CD4-positive, alpha-beta T cell (primary cell): ENCODE data around the gene FAM171A2. TPM values are rescaled to one million over a fixed set of nuclear protein-coding genes. Genes with fewer than 3 reads are reported as not detected.
A peak's percentile ranks its signal among the peaks of the same experiment; 100 is the strongest.

Source experiments
- ATAC-seq: fragments of 200-7000 bp; cut with Tn5 transposase; one replicate; pipeline ENCODE4 v1.10.0; 2022; ENCODE audit warnings: mild to moderate bottlenecking; ENCODE audit not compliant: poor library complexity
- CTCF ChIA-PET: fragments of 350-600 bp; sonication (Branson Sonifier 250); formaldehyde crosslinking; loops from one replicate; lab custom pipeline; 2021; ENCODE audit warnings: antibody characterized with exemption, inconsistent platforms; lab: Charles Lee
- POLR2A ChIA-PET: fragments of 350-600 bp; sonication (Branson Sonifier 250); formaldehyde crosslinking; loops from one replicate; lab custom pipeline; 2021; ENCODE audit warnings: antibody characterized with exemption, inconsistent platforms; lab: Charles Lee
- DNase-seq, 14 experiments: peaks; one replicate each; pipeline ENCODE4 v3.0.0-alpha.2; 2013 to 2020; ENCODE audit warnings: mixed read lengths in 2 of 14
- H3K27ac ChIP-seq, 2 donors: one replicate each; pipeline versions ENCODE4 v1.5.1 to v1.7.0; 2013; ENCODE audit warnings: low read length in 2 of 2, low read depth in 1 of 2, mild to moderate bottlenecking in 1 of 2
- H3K27me3 ChIP-seq, 2 experiments: 1 replicate in 1 of 2; 2 replicates in 1 of 2; pipeline versions ENCODE4 v1.6.1 to v1.7.0; 2013; ENCODE audit warnings: low read length in 2 of 2, control low read depth in 1 of 2, mild to moderate bottlenecking in 1 of 2, moderate library complexity in 1 of 2; ENCODE audit not compliant: insufficient read depth in 2 of 2, control insufficient read depth in 1 of 2
- H3K36me3 ChIP-seq: one replicate; pipeline ENCODE4 v1.6.1; 2013; ENCODE audit warnings: low read length, control low read depth; ENCODE audit not compliant: insufficient read depth
- H3K4me1 ChIP-seq: one replicate; pipeline ENCODE4 v1.6.1; 2013; ENCODE audit warnings: low read length, control low read depth; ENCODE audit not compliant: insufficient read depth
- H3K4me3 ChIP-seq: one replicate; pipeline ENCODE4 v1.5.1; 2013; ENCODE audit warnings: mild to moderate bottlenecking, low read length, moderate library complexity
- H3K9me3 ChIP-seq, 2 experiments: 1 replicate in 1 of 2; 2 replicates in 1 of 2; pipeline versions ENCODE4 v1.6.1 to v1.7.0; 2013; ENCODE audit warnings: low read length in 2 of 2, mild to moderate bottlenecking in 2 of 2, control low read depth in 1 of 2, moderate library complexity in 1 of 2; ENCODE audit not compliant: control insufficient read depth in 1 of 2, insufficient read depth in 1 of 2
- H3K27ac Mint-ChIP-seq: one replicate; pipeline ENCODE4 v1.8.0; 2020; ENCODE audit warnings: mixed read lengths
- H3K27me3 Mint-ChIP-seq: one replicate; pipeline ENCODE4 v1.8.0; 2021; ENCODE audit warnings: mixed read lengths
- H3K36me3 Mint-ChIP-seq: one replicate; pipeline ENCODE4 v1.8.0; 2021; ENCODE audit warnings: low read depth, mixed read lengths
- H3K4me1 Mint-ChIP-seq: one replicate; pipeline ENCODE4 v1.8.0; 2021; ENCODE audit warnings: low read depth, mixed read lengths
- H3K4me3 Mint-ChIP-seq: one replicate; pipeline ENCODE4 v1.8.0; 2020; ENCODE audit warnings: mild to moderate bottlenecking, mixed read lengths
- H3K9me3 Mint-ChIP-seq: one replicate; pipeline ENCODE4 v1.8.0; 2020; ENCODE audit warnings: mixed read lengths
- intact Hi-C, 2 experiments: fragments of 100-400 bp; cut with DNase I in 1 of 2; cut with micrococcal nuclease in 1 of 2; formaldehyde crosslinking; loops; one replicate each; pipeline versions ENCODE4 v1.15.1 to v1.9.0; 2023 to 2025; cut with DNase I, micrococcal nuclease
- total RNA-seq, 174 experiments: library from RNA in 2 of 174; stranded (reverse) in 2 of 174; gene quantifications; one replicate each; pipeline ENCODE4 v1.2.3 and lab custom pipeline; 2021 to 2026
- TF ChIP-seq, protein P1 (sequence below): fragments of 200-600 bp; IDR thresholded peaks from one replicate; pipeline ENCODE4 v1.8.0; 2022; ENCODE audit warnings: antibody characterized with exemption, mild to moderate bottlenecking

The FAM171A2 gene
- total RNA-seq, 2 experiments from 2014 or later = 0.08 to 0.19 TPM

DNA sequence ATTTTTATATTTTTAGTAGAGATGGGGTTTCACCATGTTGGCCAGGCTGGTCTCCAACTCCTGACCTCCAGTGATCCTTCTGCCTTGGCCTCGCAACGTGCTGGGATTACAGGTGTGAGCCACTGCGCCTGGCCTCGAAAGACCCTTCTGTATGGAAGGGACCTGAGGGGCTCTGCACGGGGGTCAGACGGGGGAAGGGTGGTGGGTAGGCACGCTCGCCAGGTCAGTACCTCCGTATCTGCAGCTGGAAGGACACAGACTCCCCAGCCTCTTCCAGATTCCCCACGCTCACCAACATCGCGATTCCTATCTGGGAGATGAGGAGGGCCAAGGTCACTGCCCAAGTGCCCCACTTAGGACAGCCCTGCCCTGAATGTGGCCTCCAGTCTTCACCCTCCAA lies 13.1 kb upstream of the FAM171A2 start:
- TF ChIP-seq, protein P1, sequence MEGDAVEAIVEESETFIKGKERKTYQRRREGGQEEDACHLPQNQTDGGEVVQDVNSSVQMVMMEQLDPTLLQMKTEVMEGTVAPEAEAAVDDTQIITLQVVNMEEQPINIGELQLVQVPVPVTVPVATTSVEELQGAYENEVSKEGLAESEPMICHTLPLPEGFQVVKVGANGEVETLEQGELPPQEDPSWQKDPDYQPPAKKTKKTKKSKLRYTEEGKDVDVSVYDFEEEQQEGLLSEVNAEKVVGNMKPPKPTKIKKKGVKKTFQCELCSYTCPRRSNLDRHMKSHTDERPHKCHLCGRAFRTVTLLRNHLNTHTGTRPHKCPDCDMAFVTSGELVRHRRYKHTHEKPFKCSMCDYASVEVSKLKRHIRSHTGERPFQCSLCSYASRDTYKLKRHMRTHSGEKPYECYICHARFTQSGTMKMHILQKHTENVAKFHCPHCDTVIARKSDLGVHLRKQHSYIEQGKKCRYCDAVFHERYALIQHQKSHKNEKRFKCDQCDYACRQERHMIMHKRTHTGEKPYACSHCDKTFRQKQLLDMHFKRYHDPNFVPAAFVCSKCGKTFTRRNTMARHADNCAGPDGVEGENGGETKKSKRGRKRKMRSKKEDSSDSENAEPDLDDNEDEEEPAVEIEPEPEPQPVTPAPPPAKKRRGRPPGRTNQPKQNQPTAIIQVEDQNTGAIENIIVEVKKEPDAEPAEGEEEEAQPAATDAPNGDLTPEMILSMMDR = no peak

DNA sequence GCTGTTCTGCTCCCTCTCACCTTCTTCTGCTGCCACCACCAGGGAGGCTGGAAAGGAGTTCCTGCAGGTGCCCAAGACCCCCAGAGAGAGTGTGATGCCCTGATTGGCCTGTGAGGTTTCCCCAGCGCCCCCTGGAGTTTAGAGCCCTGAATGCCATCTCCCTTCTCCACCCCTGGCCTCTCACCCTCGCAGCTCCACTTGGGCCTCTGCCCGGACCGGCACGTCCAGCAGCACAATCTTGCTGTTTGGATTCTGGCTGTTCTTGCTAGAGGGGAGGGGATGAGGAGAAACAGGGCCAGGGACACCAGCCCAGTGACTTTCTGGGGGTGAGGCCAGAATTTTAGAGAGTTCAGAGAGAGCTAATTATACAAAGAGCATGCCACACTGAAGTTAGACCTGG lies 12.5 kb upstream of the FAM171A2 start:
- Mint-ChIP-seq H3K9me3 (no peaks in the 10 kb centered on the region), H3K4me3 (no peak overlapping the region), H3K36me3 (no peaks in the 10 kb centered on the region), H3K27me3 (peaks cover 47% of the 10 kb centered on the region), H3K27ac (no peak overlapping the region), H3K4me1 (no peaks in the 10 kb centered on the region)
- Histone ChIP-seq H3K4me1 (peaks cover 6% of the 10 kb centered on the region), H3K4me3 (no peak overlapping the region), H3K27ac (no peak overlapping the region), H3K36me3 (no peaks in the 10 kb centered on the region), H3K27me3 (peaks cover 0 to 15% of the 10 kb centered on the region in 2 experiments), H3K9me3 (no peaks in the 10 kb centered on the region)
- DNase-seq = peak in 1 of 14 experiments; percentile 41
- intact Hi-C loops = no loop called here
- POLR2A ChIA-PET = no interaction called here
- peak; percentile 32 for ATAC-seq
- CTCF ChIA-PET = no interaction called here
- TF ChIP-seq, protein P1 = no peak

More for the DNA sequence above, 13.1 kb upstream of the FAM171A2 start:
- H3K4me1 ChIP-seq = peaks cover 6% of the 10 kb centered on the region
- no peaks in the 10 kb centered on the region for H3K36me3 ChIP-seq
- Mint-ChIP-seq H3K4me3 (no peak overlapping the region), H3K36me3 (no peaks in the 10 kb centered on the region), H3K27ac (no peak overlapping the region), H3K27me3 (peaks cover 43% of the 10 kb centered on the region), H3K4me1 (no peaks in the 10 kb centered on the region), H3K9me3 (no peaks in the 10 kb centered on the region)
- no peak overlapping the region for H3K4me3 ChIP-seq
- no peak for DNase-seq
- no peak overlapping the region for H3K27ac ChIP-seq
- CTCF ChIA-PET = no interaction called here
- no peak for ATAC-seq
- H3K27me3 ChIP-seq = peaks cover 0 to 15% of the 10 kb centered on the region in 2 experiments
- intact Hi-C loops = no loop called here
- no peaks in the 10 kb centered on the region for H3K9me3 ChIP-seq
- POLR2A ChIA-PET = no interaction called here

DNA sequence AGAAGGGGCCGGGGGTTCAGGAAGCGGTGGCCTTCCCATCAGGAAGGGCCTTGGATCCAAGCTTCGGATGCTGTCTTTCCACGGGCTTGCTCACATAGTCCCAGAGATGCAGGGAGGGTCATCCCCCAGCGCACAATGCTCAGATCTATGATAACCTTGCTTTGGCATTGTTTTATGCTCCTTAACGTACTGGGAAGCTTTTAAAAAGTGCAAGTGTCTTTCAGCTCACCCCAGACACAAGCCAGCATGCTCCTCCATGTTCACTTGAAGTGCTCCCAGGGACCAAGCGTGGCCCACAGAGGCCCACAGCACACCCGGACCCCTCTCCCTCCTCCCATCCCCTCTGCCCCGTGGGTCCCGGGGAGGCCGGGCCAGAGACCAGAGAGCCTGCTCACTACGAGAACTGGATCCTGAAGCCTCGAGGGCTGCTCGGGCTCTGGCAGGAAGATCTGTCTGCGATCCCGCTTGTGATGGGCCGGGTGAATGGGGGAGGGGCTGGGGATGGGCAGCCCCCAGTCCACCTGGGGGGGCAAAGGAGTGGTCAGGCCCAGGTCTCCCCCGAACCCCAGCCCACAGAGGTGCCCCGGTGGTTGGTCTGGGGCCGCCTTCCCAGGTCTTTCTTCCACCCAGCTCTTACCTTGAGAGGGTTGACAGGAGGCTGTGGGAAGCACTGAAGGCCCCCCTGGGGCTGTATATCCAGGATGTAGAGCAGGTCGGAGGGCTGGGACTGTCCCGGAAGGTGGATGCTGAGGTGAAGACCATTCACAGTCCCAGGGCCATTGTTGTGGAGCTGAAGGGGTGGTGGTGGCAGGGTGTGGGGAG lies 11.8 kb upstream of the FAM171A2 start:
- POLR2A ChIA-PET = no interaction called here
- Mint-ChIP-seq H3K4me1 (no peaks in the 10 kb centered on the region), H3K36me3 (no peaks in the 10 kb centered on the region), H3K4me3 (no peak overlapping the region), H3K9me3 (no peaks in the 10 kb centered on the region), H3K27ac (no peak overlapping the region), H3K27me3 (peaks cover 47% of the 10 kb centered on the region)
- no peak for ATAC-seq
- Histone ChIP-seq H3K4me3 (no peak overlapping the region), H3K4me1 (peaks cover 6% of the 10 kb centered on the region), H3K36me3 (no peaks in the 10 kb centered on the region), H3K9me3 (no peaks in the 10 kb centered on the region), H3K27ac (no peak overlapping the region), H3K27me3 (peaks cover 0 to 15% of the 10 kb centered on the region in 2 experiments)
- TF ChIP-seq, protein P1 = no peak
- no peak for DNase-seq
- CTCF ChIA-PET = no interaction called here
- intact Hi-C loops = no loop called here
